ENCODE results near the gene TMEM126A.

DNA sequence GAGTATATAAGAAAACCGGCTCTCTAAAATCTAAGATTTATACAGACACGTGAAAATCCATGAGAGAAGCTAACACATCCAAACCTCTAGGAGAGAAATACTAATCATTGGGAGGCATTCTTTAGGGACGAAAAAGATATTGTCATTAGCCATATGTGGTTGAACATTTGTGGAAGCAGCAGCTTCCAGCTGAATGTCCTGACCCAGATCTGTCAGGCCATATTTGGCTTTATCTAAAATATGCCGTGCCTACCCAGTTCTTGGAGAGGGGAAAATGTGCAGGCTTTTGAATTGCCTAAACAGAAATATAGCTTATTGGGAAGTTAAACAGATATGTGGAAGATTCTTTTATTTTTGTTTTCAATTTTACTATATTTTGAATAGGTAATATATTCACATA is 31.8 kb downstream of the TMEM126A start:
- TF ChIP-seq CTCF (IDR thresholded peaks at IDR 0.05) (no peak), POLR2A (IDR thresholded peaks at IDR 0.05) (no peak)

Measured in adrenal gland (tissue), 5 donors.